ENCODE measurements around the gene DSC3.

DSC3 gene

DNA sequence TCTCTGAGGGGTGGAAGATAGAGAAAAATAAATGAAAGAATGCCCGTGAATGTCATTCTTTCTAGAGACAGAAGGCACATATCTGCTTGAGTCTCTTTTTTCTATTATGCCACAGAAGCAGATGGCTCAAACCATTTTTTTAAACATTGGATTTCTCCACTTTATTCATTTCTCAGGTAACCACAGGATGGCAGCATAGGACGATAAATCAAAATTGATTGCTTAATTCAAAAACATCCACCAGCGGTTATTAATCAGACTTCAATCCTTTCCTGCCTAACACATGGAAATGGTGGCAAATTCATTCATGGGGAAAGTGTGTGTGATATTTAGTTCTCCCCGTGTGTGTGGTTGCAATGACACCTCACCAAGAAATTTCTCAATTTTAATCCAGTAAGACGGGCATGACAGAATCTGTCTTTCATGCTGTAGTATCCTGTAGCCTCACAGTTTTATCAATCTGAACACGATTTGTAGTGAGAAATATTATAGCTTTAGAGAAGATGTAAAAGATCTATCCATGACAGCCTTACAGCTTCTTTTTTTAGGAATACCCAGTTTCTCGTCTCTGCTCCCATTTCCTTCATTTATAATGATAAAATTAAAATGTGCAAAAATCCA is 72.2 kb downstream of the DSC3 start:
- Histone ChIP-seq H3K36me3 (ENCODE audit: control insufficient read depth, insufficient read depth, low read length) (no peaks in the 10 kb centered on the region), H3K4me3 (ENCODE audit: low read depth, low read length) (no peak overlapping the region), H3K9ac (ENCODE audit: low read depth, low read length) (no peak overlapping the region), H3K4me1 (ENCODE audit: control insufficient read depth, insufficient read depth, low read length) (no peaks in the 10 kb centered on the region), H3K9me3 (ENCODE audit: control insufficient read depth, insufficient read depth, low read length) (no peaks in the 10 kb centered on the region), H3K27ac (ENCODE audit: low read depth, low read length) (no peak overlapping the region), H3K27me3 (ENCODE audit: control insufficient read depth, insufficient read depth, low read length) (no peaks in the 10 kb centered on the region)

- Histone ChIP-seq H3K9me3 (ENCODE audit: control insufficient read depth, insufficient read depth, low read length) (no peaks in the 10 kb centered on the region), H3K27ac (ENCODE audit: low read depth, low read length) (no peak overlapping the region), H3K36me3 (ENCODE audit: control insufficient read depth, insufficient read depth, low read length) (no peaks in the 10 kb centered on the region), H3K4me1 (ENCODE audit: control insufficient read depth, insufficient read depth, low read length) (no peaks in the 10 kb centered on the region), H3K9ac (ENCODE audit: low read depth, low read length) (no peak overlapping the region), H3K27me3 (ENCODE audit: control insufficient read depth, insufficient read depth, low read length) (no peaks in the 10 kb centered on the region), H3K4me3 (ENCODE audit: low read depth, low read length) (no peak overlapping the region)
Observed at GRCh38 chr18:30969670-30970170, 72.8 kb downstream of the DSC3 start.

- Histone ChIP-seq H3K4me3 (ENCODE audit: low read depth, low read length) (no peak overlapping the region), H3K27me3 (ENCODE audit: control insufficient read depth, insufficient read depth, low read length) (no peaks in the 10 kb centered on the region), H3K9ac (ENCODE audit: low read depth, low read length) (no peak overlapping the region), H3K27ac (ENCODE audit: low read depth, low read length) (no peak overlapping the region), H3K36me3 (ENCODE audit: control insufficient read depth, insufficient read depth, low read length) (no peaks in the 10 kb centered on the region), H3K9me3 (ENCODE audit: control insufficient read depth, insufficient read depth, low read length) (no peaks in the 10 kb centered on the region), H3K4me1 (ENCODE audit: control insufficient read depth, insufficient read depth, low read length) (no peaks in the 10 kb centered on the region)
Observed at GRCh38 chr18:30967701-30968100, 74.8 kb downstream of the DSC3 start.

DNA sequence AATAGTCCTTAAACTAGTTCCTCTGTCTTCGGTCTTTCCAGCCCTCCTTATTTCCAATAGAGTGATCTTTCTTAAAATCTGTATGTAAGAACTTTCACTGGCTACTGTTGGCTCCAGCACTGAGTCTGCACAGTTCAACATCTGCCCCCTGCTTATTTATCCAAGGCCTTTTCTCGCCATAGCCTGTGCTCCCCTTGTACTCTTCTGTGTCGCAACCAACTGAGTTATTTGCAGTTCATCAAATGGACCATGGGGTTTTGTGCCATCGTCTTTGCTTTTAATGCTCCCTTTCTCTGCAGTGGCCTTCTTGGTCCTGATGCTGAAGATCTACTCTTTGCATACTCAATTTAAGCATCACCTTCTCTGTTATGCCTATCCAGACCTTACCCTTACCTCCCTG is 77.3 kb downstream of the DSC3 start:
- H3K4me1 ChIP-seq (ENCODE audit: control insufficient read depth, insufficient read depth, low read length) = no peaks in the 10 kb centered on the region
- H3K9me3 ChIP-seq (ENCODE audit: control insufficient read depth, insufficient read depth, low read length) = no peaks in the 10 kb centered on the region
- no peaks in the 10 kb centered on the region for H3K36me3 ChIP-seq (ENCODE audit: control insufficient read depth, insufficient read depth, low read length)
- H3K27me3 ChIP-seq (ENCODE audit: control insufficient read depth, insufficient read depth, low read length) = no peaks in the 10 kb centered on the region
- no peak overlapping the region for H3K9ac ChIP-seq (ENCODE audit: low read depth, low read length)
- no peak overlapping the region for H3K4me3 ChIP-seq (ENCODE audit: low read depth, low read length)
- H3K27ac ChIP-seq (ENCODE audit: low read depth, low read length) = no peak overlapping the region

DNA sequence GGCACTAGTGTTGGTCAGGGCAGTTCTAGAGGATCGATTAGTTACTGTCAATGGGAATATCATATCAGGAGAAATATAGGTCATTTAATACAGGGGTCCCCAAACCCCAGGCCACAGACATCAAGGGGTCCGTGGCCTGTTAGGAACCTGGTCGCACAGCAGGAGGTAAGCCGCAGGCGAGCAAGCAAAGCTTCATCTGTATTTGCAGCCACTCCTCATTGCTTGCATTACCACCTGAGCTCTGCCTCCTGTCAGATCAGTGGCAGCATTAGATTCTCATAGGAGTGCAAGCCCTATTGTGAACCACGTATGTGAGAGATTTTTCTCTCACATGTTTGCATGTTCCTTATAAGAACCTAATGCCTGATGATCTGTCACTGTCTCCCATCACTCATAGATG is 81.9 kb downstream of the DSC3 start:
- Histone ChIP-seq H3K27me3 (ENCODE audit: control insufficient read depth, insufficient read depth, low read length) (no peaks in the 10 kb centered on the region), H3K4me1 (ENCODE audit: control insufficient read depth, insufficient read depth, low read length) (no peaks in the 10 kb centered on the region), H3K27ac (ENCODE audit: low read depth, low read length) (no peak overlapping the region)

GRCh38 chr18:30957066-30957465 is 85.5 kb downstream of the DSC3 start:
- Histone ChIP-seq H3K4me3 (ENCODE audit: low read depth, low read length) (no peak overlapping the region), H3K36me3 (ENCODE audit: control insufficient read depth, insufficient read depth, low read length) (no peaks in the 10 kb centered on the region)

More for the DNA sequence above, 81.9 kb downstream of the DSC3 start:
- Histone ChIP-seq H3K9ac (ENCODE audit: low read depth, low read length) (no peak overlapping the region), H3K4me3 (ENCODE audit: low read depth, low read length) (no peak overlapping the region), H3K9me3 (ENCODE audit: control insufficient read depth, insufficient read depth, low read length) (no peaks in the 10 kb centered on the region), H3K36me3 (ENCODE audit: control insufficient read depth, insufficient read depth, low read length) (no peaks in the 10 kb centered on the region)

GRCh38 chr18:30954262-30954661 is 88.3 kb downstream of the DSC3 start:
- H3K4me3 ChIP-seq (ENCODE audit: low read depth, low read length) = no peak overlapping the region
- no peaks in the 10 kb centered on the region for H3K27me3 ChIP-seq (ENCODE audit: control insufficient read depth, insufficient read depth, low read length)
- no peak overlapping the region for H3K27ac ChIP-seq (ENCODE audit: low read depth, low read length)
- H3K9ac ChIP-seq (ENCODE audit: low read depth, low read length) = no peak overlapping the region
- H3K9me3 ChIP-seq (ENCODE audit: control insufficient read depth, insufficient read depth, low read length) = no peaks in the 10 kb centered on the region
- no peaks in the 10 kb centered on the region for H3K4me1 ChIP-seq (ENCODE audit: control insufficient read depth, insufficient read depth, low read length)
- H3K36me3 ChIP-seq (ENCODE audit: control insufficient read depth, insufficient read depth, low read length) = no peaks in the 10 kb centered on the region

More at GRCh38 chr18:30957066-30957465, 85.5 kb downstream of the DSC3 start:
- no peaks in the 10 kb centered on the region for H3K9me3 ChIP-seq (ENCODE audit: control insufficient read depth, insufficient read depth, low read length)
- no peaks in the 10 kb centered on the region for H3K27me3 ChIP-seq (ENCODE audit: control insufficient read depth, insufficient read depth, low read length)
- H3K4me1 ChIP-seq (ENCODE audit: control insufficient read depth, insufficient read depth, low read length) = no peaks in the 10 kb centered on the region
- no peak overlapping the region for H3K9ac ChIP-seq (ENCODE audit: low read depth, low read length)
- no peak overlapping the region for H3K27ac ChIP-seq (ENCODE audit: low read depth, low read length)

DNA sequence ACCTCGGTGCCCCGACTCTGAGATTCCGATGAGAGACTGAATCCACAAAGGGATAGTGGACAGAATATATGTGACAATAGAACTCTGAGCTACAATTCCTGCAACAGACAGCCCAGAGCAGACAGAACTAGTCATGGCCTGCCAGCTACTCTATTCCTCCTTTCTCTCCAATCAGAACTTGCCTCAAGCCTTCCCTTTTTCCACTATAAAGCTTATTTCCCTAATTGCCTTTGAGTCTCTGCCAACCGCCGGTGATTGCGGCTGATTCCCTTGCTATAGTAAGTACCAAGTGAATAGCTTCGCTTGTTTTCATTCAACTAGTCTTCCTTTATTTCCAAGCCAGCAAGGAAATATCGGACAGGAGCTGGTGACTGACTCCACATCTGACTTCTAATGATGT is 96.8 kb downstream of the DSC3 start:
- H3K36me3 ChIP-seq (ENCODE audit: control insufficient read depth, insufficient read depth, low read length) = no peaks in the 10 kb centered on the region
- no peak overlapping the region for H3K27ac ChIP-seq (ENCODE audit: low read depth, low read length)
- no peak overlapping the region for H3K9ac ChIP-seq (ENCODE audit: low read depth, low read length)
- no peak overlapping the region for H3K4me3 ChIP-seq (ENCODE audit: low read depth, low read length)
- peaks cover 1% of the 10 kb centered on the region; the same call in 1 of the 2 replicates for H3K9me3 ChIP-seq (ENCODE audit: control insufficient read depth, insufficient read depth, low read length)
- H3K27me3 ChIP-seq (ENCODE audit: control insufficient read depth, insufficient read depth, low read length) = no peaks in the 10 kb centered on the region
- H3K4me1 ChIP-seq (ENCODE audit: control insufficient read depth, insufficient read depth, low read length) = no peaks in the 10 kb centered on the region

- Histone ChIP-seq H3K4me1 (ENCODE audit: control insufficient read depth, insufficient read depth, low read length) (no peaks in the 10 kb centered on the region), H3K9me3 (ENCODE audit: control insufficient read depth, insufficient read depth, low read length) (peaks cover 4% of the 10 kb centered on the region; the same call in 1 of the 2 replicates), H3K9ac (ENCODE audit: low read depth, low read length) (no peak overlapping the region), H3K27me3 (ENCODE audit: control insufficient read depth, insufficient read depth, low read length) (no peaks in the 10 kb centered on the region), H3K4me3 (ENCODE audit: low read depth, low read length) (no peak overlapping the region), H3K36me3 (ENCODE audit: control insufficient read depth, insufficient read depth, low read length) (no peaks in the 10 kb centered on the region), H3K27ac (ENCODE audit: low read depth, low read length) (no peak overlapping the region)
Observed at GRCh38 chr18:30944773-30945417, 97.6 kb downstream of the DSC3 start.

DNA sequence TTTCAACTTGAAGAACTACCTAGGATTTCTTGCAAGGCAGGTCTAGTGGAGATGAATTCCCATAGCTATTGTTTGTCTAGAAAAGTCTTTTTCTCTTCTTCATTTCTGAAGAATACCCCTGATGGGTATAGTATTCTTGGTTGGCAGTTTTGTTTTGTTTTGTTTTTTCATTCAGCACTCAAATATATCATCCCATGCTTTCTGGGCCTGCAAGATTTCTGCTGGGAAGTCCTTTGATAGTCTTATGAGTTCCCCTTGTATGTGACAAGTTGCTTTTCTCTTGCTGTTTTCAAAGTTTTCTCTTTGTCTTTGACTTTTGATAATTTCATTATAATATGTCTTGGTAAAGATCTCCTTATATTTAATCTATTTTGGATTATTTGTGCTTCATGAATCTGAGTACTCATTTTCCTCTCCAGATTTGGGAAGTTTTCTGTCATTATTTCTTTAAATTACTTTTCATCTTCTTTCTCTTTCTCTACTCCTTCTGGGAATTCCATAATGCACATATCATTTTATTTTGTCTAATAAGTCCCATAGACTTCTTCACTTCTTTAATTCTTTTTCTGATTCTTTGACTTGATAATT is 101.5 kb downstream of the DSC3 start:
- peaks cover 4% of the 10 kb centered on the region; the same call in 1 of the 2 replicates for H3K9me3 ChIP-seq (ENCODE audit: control insufficient read depth, insufficient read depth, low read length)
- no peaks in the 10 kb centered on the region for H3K27me3 ChIP-seq (ENCODE audit: control insufficient read depth, insufficient read depth, low read length)
- no peak overlapping the region for H3K27ac ChIP-seq (ENCODE audit: low read depth, low read length)

More for the DNA sequence above, 101.5 kb downstream of the DSC3 start:
- H3K36me3 ChIP-seq (ENCODE audit: control insufficient read depth, insufficient read depth, low read length) = no peaks in the 10 kb centered on the region
- no peaks in the 10 kb centered on the region for H3K4me1 ChIP-seq (ENCODE audit: control insufficient read depth, insufficient read depth, low read length)
- no peak overlapping the region for H3K9ac ChIP-seq (ENCODE audit: low read depth, low read length)
- no peak overlapping the region for H3K4me3 ChIP-seq (ENCODE audit: low read depth, low read length)

Measured in HUES48 (cell line).